K562 (cell line): ENCODE results near the gene NHSL2. TPM values are rescaled to one million over a fixed set of nuclear protein-coding genes. Genes with fewer than 3 reads are reported as not detected.

Experiments used
- ATAC-seq: fragments of 200-7000 bp; cut with Tn5 transposase; 3 replicates; pipeline ENCODE4 v1.9.1; 2020; ENCODE audit warnings: moderate library complexity
- BruUV-seq: library from RNA; stranded (reverse); fragments of 400-500 nt; replicated peaks from 2 replicates; lab custom pipeline; 2021; lab: Mats Ljungman, UMichigan
- CTCF ChIA-PET: fragments of 300-600 bp; formaldehyde crosslinking; extraction: SDS; loops from one replicate; lab custom pipeline; 2021; ENCODE audit warnings: low intra/inter-chr PET ratio; lab: Yijun Ruan, JAX
- POLR2A ChIA-PET: fragments of 300-600, 350-650 bp; sonication (Branson Sonifier 250); formaldehyde crosslinking; extraction: SDS; loops from one replicate; lab custom pipeline; 2021; ENCODE audit warnings: antibody characterized with exemption, inconsistent platforms; lab: Yijun Ruan, JAX
- DNase-seq, 4 experiments: peaks; one replicate each; pipeline versions ENCODE4 v3.0.0 to v3.0.0-alpha.2; 2011 to 2018; ENCODE audit warnings: low spot score in 3 of 4, mixed read lengths in 3 of 4; ENCODE audit errors: extremely low read depth in 1 of 4
- FAIRE-seq: peaks from 2 replicates; lab custom pipeline; 2011; peaks lifted over from hg19 to GRCh38; lab: Jason Lieb, UNC
- H2AFZ ChIP-seq: 2 replicates; pipeline ENCODE4 v1.6.0; 2011; ENCODE audit warnings: low read depth, low read length, control low read depth, inconsistent platforms
- H3K27ac ChIP-seq: fragments of 200-600 bp; 3 replicates; pipeline ENCODE4 v1.8.0; 2011; ENCODE audit warnings: low read depth, mild to moderate bottlenecking, control low read depth, inconsistent platforms, low read length, moderate library complexity, mixed read lengths; ENCODE audit errors: extremely low read depth
- H3K27me3 ChIP-seq, 2 experiments: fragments of 300-600 bp in 1 of 2; 2 replicates in 1 of 2; 3 replicates in 1 of 2; pipeline versions ENCODE4 v1.6.0 to v1.8.0; 2011; ENCODE audit warnings: inconsistent platforms in 2 of 2, low read length in 2 of 2, mild to moderate bottlenecking in 1 of 2, mixed read lengths in 1 of 2, moderate library complexity in 1 of 2; ENCODE audit not compliant: control insufficient read depth in 2 of 2, insufficient read depth in 2 of 2
- H3K36me3 ChIP-seq: fragments of 300-600 bp; 3 replicates; pipeline ENCODE4 v1.8.0; 2011; ENCODE audit warnings: mild to moderate bottlenecking, low read length, inconsistent platforms; ENCODE audit not compliant: control insufficient read depth, insufficient read depth
- H3K4me1 ChIP-seq, 2 experiments: fragments of 200-600 bp in 1 of 2; replicated peaks in 1 of 2; 2 replicates in 1 of 2; 3 replicates in 1 of 2; pipeline versions ENCODE4 v1.5.1 to v1.8.0; 2011; ENCODE audit warnings: inconsistent platforms in 2 of 2, low read length in 2 of 2, mild to moderate bottlenecking in 1 of 2, mixed read lengths in 1 of 2, moderate library complexity in 1 of 2; ENCODE audit not compliant: control insufficient read depth in 2 of 2, insufficient read depth in 2 of 2
- H3K4me2 ChIP-seq: 2 replicates; pipeline ENCODE4 v1.6.1; 2011; ENCODE audit warnings: low read length, control low read depth, inconsistent platforms, mixed read lengths; ENCODE audit not compliant: insufficient read depth
- H3K4me3 ChIP-seq: fragments of 200-600 bp; sonication (generic), shearing (Covaris generic); 2 replicates; pipeline ENCODE4 v1.5.1; 2016; ENCODE audit warnings: control low read depth, inconsistent platforms
- H3K79me2 ChIP-seq: fragments of 200-600 bp; 3 replicates; pipeline ENCODE4 v1.8.0; 2011; ENCODE audit warnings: low read length, inconsistent platforms; ENCODE audit not compliant: control insufficient read depth, insufficient read depth
- H3K9ac ChIP-seq, 2 experiments: 2 replicates each; pipeline versions ENCODE4 v1.6.0 to v1.6.1; 2011; ENCODE audit warnings: low read depth in 2 of 2, low read length in 2 of 2, control low read depth in 1 of 2, inconsistent platforms in 1 of 2, mild to moderate bottlenecking in 1 of 2, mixed read lengths in 1 of 2; ENCODE audit not compliant: insufficient read depth in 1 of 2
- H3K9me1 ChIP-seq: one replicate; pipeline ENCODE4 v1.6.0; 2011; ENCODE audit warnings: inconsistent platforms, mild to moderate bottlenecking, low read length, moderate library complexity; ENCODE audit not compliant: control insufficient read depth, insufficient read depth
- H3K9me3 ChIP-seq: replicated peaks from 2 replicates; pipeline ENCODE4 v1.5.1; 2011; ENCODE audit warnings: low read depth, low read length, inconsistent platforms; ENCODE audit not compliant: control insufficient read depth, insufficient read depth
- H4K20me1 ChIP-seq: replicated peaks from 2 replicates; pipeline ENCODE4 v1.6.1; 2011; ENCODE audit warnings: low read length, inconsistent platforms, mixed read lengths; ENCODE audit not compliant: control insufficient read depth, insufficient read depth
- CREBBP ChIP-seq: IDR thresholded peaks from one replicate; pipeline ENCODE4 v1.6.1; 2012; ENCODE audit warnings: low read depth, mild to moderate bottlenecking, control low read depth, inconsistent platforms, low read length
- POU5F1 ChIP-seq: fragments of 150-350 bp; IDR thresholded peaks from 2 replicates; pipeline ENCODE4 v1.6.1; 2014; ENCODE audit warnings: borderline replicate concordance, low read length, low read depth, mild to moderate bottlenecking; ENCODE audit not compliant: partially characterized antibody
- RAD21 ChIP-seq, 2 experiments: fragments of 250-450 bp in 1 of 2; fragments of 450-650 bp in 1 of 2; sonication (Bioruptor Pico) in 1 of 2; formaldehyde crosslinking in 1 of 2; IDR thresholded peaks in 1 of 2; conservative IDR thresholded peaks in 1 of 2; 2 replicates each; pipeline versions ENCODE4 v1.4.0 to v1.8.0; 2020 to 2022; ENCODE audit warnings: mild to moderate bottlenecking in 2 of 2, moderate library complexity in 1 of 2
- SMC3 ChIP-seq: conservative IDR thresholded peaks from 2 replicates; pipeline ENCODE4 v1.6.1; 2011; ENCODE audit warnings: low read depth, low read length, improper control_type of control experiment; ENCODE audit not compliant: insufficient read depth
- WGBS: fragments of 100-300 bp; shearing (Covaris generic); methylation state at CpG from one replicate; pipeline ENCODE4 v1.1.6; 2016; ENCODE audit warnings: low coverage, mixed read lengths; ENCODE audit not compliant: insufficient coverage; ENCODE audit errors: missing lambda C conversion rate; 5-methylcytosine and 5-hydroxymethylcytosine counted together
- in situ Hi-C: fragments of 300-500 bp; cut with MboI; formaldehyde crosslinking; loops from 4 replicates; pipeline ENCODE4 v1.15.0; 2018; ENCODE audit warnings: inconsistent platforms, mixed read lengths
- intact Hi-C: fragments of 100-400 bp; cut with micrococcal nuclease; formaldehyde crosslinking; loops from 2 replicates; pipeline ENCODE4 v1.14.2; 2022
- polyA plus RNA-seq, 8 experiments: library from polyadenylated mRNA; depleted of rRNA in 4 of 8; stranded (reverse) in 5 of 8; unstranded in 3 of 8; fragments of >200 nt; fragmentation: Nextera tagmentation in 2 of 8; fragmentation: Illumina TruSeq in 1 of 8; extraction: Ambion mirVana in 2 of 8; extraction: Trizol in 1 of 8; gene quantifications; 2 replicates each; pipeline versions ENCODE4 v1.2.1 to v1.2.3, GENCODE V29; 2011 to 2014; ENCODE audit warnings: inconsistent platforms in 1 of 8, missing spikeins in 1 of 8
- total RNA-seq, 7 experiments: library from RNA; depleted of rRNA in 6 of 7; stranded (reverse); fragments of >200 nt in 6 of 7; fragmentation: Illumina TruSeq in 2 of 7; extraction: Trizol in 2 of 7; gene quantifications; 2 replicates each; pipeline versions ENCODE4 v1.2.1 to v1.2.3, GENCODE V29; 2011 to 2021; ENCODE audit warnings: low replicate concordance in 1 of 7
- TF ChIP-seq, protein P1 (sequence below): IDR thresholded peaks from 2 replicates; pipeline ENCODE4 v1.6.1; 2011; ENCODE audit warnings: borderline replicate concordance, low read depth, mild to moderate bottlenecking, moderate library complexity, low read length; ENCODE audit not compliant: insufficient read depth, poor library complexity, severe bottlenecking
- TF ChIP-seq, protein P2 (sequence below), 3 experiments: IDR thresholded peaks in 2 of 3; conservative IDR thresholded peaks in 1 of 3; 2 replicates each; pipeline ENCODE4 v1.5.1; 2011 to 2012; ENCODE audit warnings: low read length in 3 of 3, mild to moderate bottlenecking in 3 of 3, control low read depth in 2 of 3, improper control_type of control experiment in 1 of 3, inconsistent platforms in 1 of 3, low read depth in 1 of 3, mixed read lengths in 1 of 3, moderate library complexity in 1 of 3; ENCODE audit not compliant: insufficient read depth in 2 of 3

Gene NHSL2
- total and polyA plus RNA-seq, 9 of the 15 experiments (the other 6 are each of a cell fraction or from before 2014, with no cell fraction given): 0.02 TPM; not detected in 8

DNA sequence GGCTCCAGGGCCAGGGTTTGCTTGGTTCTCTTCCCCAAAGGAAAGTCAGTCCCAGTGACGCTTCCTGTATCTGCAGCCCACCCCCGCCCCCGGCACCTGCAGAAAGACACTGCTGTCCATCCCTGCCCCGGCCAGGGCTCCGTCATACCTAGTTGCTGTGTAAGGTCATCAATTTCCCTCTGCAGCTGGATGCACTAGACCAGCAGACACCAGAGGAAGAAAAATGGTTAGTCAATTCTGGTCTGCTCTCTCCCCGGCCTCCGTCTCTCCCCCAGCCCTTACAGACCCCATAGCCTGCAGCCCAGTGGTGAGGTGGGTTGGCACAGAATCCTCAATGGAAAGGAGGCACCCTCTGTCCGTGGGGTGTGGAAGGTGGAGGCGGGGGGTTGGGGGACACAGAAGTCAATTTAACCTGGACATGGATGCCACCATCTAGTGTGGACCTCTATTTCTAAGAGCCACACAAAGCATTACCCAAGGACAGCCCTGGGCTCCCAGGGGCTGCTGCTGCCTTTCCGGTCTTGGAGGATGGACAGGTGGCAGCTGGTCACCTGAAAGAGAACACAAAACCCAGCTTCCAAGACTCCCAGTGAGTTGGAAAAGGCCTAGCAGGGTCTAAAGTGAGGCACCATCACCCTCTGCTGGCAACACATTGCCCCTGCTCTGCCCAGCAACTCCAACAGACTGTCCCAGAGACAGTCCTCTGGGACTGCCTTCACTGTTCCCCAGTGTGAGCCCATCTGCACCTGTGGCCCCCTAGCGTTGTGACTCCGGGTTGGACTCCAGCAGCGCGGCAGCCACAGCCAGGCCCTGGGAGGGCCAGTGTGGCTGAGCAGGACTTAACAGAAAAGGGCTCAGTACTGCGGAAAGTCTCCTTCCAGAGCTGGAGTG lies 40.2 kb upstream of the NHSL2 start:
- in situ Hi-C loops: loop anchor here (25.0 kb wide), 1 partner anchor 208 kb away; the partner anchor contains the start of gene LOC101059915
- POLR2A ChIA-PET: no interaction called here
- Histone ChIP-seq H3K9me1 (no peaks in the 10 kb centered on the region), H2AFZ (no peak overlapping the region), H3K4me2 (no peak overlapping the region), H3K4me3 (no peak overlapping the region), H3K27ac (no peak overlapping the region), H3K27me3 (peaks cover 5 to 81% of the 10 kb centered on the region in 2 experiments; a peak in 4 of 5 replicates), H3K9ac (no peak overlapping the region), H3K36me3 (no peaks in the 10 kb centered on the region), H3K4me1 (peaks cover 0 to 11% of the 10 kb centered on the region in 2 experiments; a peak in 1 of 5 replicates), H3K9me3 (no peaks in the 10 kb centered on the region), H3K79me2 (no peaks in the 10 kb centered on the region), H4K20me1 (no peaks in the 10 kb centered on the region; the same call in 1 of the 2 replicates)
- FAIRE-seq: peak; percentile 29
- 9% methylated on average over 7 of the region's 15 CpGs for WGBS
- TF ChIP-seq, protein P1, sequence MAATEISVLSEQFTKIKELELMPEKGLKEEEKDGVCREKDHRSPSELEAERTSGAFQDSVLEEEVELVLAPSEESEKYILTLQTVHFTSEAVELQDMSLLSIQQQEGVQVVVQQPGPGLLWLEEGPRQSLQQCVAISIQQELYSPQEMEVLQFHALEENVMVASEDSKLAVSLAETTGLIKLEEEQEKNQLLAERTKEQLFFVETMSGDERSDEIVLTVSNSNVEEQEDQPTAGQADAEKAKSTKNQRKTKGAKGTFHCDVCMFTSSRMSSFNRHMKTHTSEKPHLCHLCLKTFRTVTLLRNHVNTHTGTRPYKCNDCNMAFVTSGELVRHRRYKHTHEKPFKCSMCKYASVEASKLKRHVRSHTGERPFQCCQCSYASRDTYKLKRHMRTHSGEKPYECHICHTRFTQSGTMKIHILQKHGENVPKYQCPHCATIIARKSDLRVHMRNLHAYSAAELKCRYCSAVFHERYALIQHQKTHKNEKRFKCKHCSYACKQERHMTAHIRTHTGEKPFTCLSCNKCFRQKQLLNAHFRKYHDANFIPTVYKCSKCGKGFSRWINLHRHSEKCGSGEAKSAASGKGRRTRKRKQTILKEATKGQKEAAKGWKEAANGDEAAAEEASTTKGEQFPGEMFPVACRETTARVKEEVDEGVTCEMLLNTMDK: peak; percentile 54
- TF ChIP-seq SMC3 (0 out of 2 replicates have a peak, but pooled peaks have one; percentile 16), CREBBP (no peak), RAD21 (CRISPR knock-in tag; conservative IDR thresholded peaks at IDR 0.05 in 1 of 2, IDR thresholded peaks at IDR 0.05 in 1 of 2) (peak in 1 of 2 experiments; percentile 50; a peak in 2 of 4 replicates), POU5F1 (no peak)
- TF ChIP-seq, protein P2, sequence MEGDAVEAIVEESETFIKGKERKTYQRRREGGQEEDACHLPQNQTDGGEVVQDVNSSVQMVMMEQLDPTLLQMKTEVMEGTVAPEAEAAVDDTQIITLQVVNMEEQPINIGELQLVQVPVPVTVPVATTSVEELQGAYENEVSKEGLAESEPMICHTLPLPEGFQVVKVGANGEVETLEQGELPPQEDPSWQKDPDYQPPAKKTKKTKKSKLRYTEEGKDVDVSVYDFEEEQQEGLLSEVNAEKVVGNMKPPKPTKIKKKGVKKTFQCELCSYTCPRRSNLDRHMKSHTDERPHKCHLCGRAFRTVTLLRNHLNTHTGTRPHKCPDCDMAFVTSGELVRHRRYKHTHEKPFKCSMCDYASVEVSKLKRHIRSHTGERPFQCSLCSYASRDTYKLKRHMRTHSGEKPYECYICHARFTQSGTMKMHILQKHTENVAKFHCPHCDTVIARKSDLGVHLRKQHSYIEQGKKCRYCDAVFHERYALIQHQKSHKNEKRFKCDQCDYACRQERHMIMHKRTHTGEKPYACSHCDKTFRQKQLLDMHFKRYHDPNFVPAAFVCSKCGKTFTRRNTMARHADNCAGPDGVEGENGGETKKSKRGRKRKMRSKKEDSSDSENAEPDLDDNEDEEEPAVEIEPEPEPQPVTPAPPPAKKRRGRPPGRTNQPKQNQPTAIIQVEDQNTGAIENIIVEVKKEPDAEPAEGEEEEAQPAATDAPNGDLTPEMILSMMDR (IDR thresholded peaks at IDR 0.05 in 2 of 3, conservative IDR thresholded peaks at IDR 0.05 in 1 of 3; ENCODE audit: insufficient read depth in 2 of 3, low read depth in 1 of 3, low read length in 3 of 3): peak; percentile 47 to 48 (median 48); a peak in 5 of 6 replicates
- intact Hi-C loops: no loop called here
- ATAC-seq: peak; percentile 93
- CTCF ChIA-PET: no interaction called here
- BruUV-seq: no TSS peak
- peak in 1 of 4 experiments; percentile 26 for DNase-seq
